Measurements from ENCODE around the gene NONO.

GRCh38 chrX:71285929-71286328 lies 2.5 kb downstream of the NONO start:
- TF ChIP-seq CTCF (conservative IDR thresholded peaks at IDR 0.05) (no peak), EZH2 (IDR thresholded peaks at IDR 0.05; ENCODE audit: low read depth) (no peak)

Measured in PC-9 (cell line).